ENCODE results near the gene BTBD9.

- TF ChIP-seq CTCF (conservative IDR thresholded peaks at IDR 0.05), result no peak
- no peak for TF ChIP-seq EZH2 (IDR thresholded peaks at IDR 0.05; ENCODE audit: low read depth)
Measured at GRCh38 chr6:38221251-38221650, 418.5 kb downstream of the BTBD9 start.

Data from PC-9 (cell line).